Smooth muscle cell (in vitro differentiated cells): Measurements from ENCODE around the gene HOXD13. TPM values are rescaled to one million over a fixed set of nuclear protein-coding genes. Genes with fewer than 3 reads are reported as not detected.
A peak's percentile ranks its signal among the peaks of the same experiment; 100 is the strongest.

Experiments used
- DNase-seq: peaks from one replicate; lab custom pipeline; 2025; ENCODE audit not compliant: unreplicated experiment; lab: John Stamatoyannopoulos, UW
- H2AFZ ChIP-seq: fragments of 200-600 bp; sonication (generic); 2 replicates; pipeline ENCODE4 v1.6.0; 2016; ENCODE audit warnings: antibody characterized with exemption, low read depth, mild to moderate bottlenecking
- H3F3A ChIP-seq: fragments of 200-600 bp; sonication (generic); 2 replicates; pipeline ENCODE4 v1.6.0; 2017; ENCODE audit warnings: antibody characterized with exemption, low read depth
- H3K27ac ChIP-seq: fragments of 200-600 bp; sonication (generic); 2 replicates; pipeline ENCODE4 v1.5.1; 2016; ENCODE audit warnings: low read depth, mild to moderate bottlenecking
- H3K27me3 ChIP-seq: fragments of 200-600 bp; sonication (generic); 2 replicates; pipeline ENCODE4 v1.6.1; 2016; ENCODE audit warnings: low read depth, mild to moderate bottlenecking
- H3K36me3 ChIP-seq: fragments of 200-600 bp; sonication (generic); 2 replicates; pipeline ENCODE4 v1.5.1; 2016; ENCODE audit warnings: low read depth
- H3K4me1 ChIP-seq: fragments of 200-600 bp; sonication (generic); 2 replicates; pipeline ENCODE4 v1.5.1; 2016; ENCODE audit warnings: low read depth
- H3K4me2 ChIP-seq: fragments of 200-600 bp; sonication (generic); 2 replicates; pipeline ENCODE4 v1.6.0; 2016; ENCODE audit warnings: mild to moderate bottlenecking
- H3K4me3 ChIP-seq: fragments of 200-600 bp; sonication (generic); 2 replicates; pipeline ENCODE4 v1.5.1; 2016; ENCODE audit warnings: mild to moderate bottlenecking
- H3K79me2 ChIP-seq: fragments of 200-600 bp; sonication (generic); 2 replicates; pipeline ENCODE4 v1.6.0; 2016; ENCODE audit warnings: low read depth, mild to moderate bottlenecking
- H3K9ac ChIP-seq: fragments of 200-600 bp; sonication (generic); 2 replicates; pipeline ENCODE4 v1.6.0; 2016; ENCODE audit warnings: low read depth
- H3K9me3 ChIP-seq: fragments of 200-600 bp; sonication (generic); replicated peaks from 2 replicates; pipeline ENCODE4 v1.5.1; 2016; ENCODE audit warnings: low read depth
- H4K20me1 ChIP-seq: fragments of 200-600 bp; sonication (generic); 2 replicates; pipeline ENCODE4 v1.6.0; 2016; ENCODE audit warnings: low read depth
- CTCF ChIP-seq: fragments of 200-600 bp; sonication (generic); IDR thresholded peaks from 2 replicates; pipeline ENCODE4 v1.5.1; 2017; ENCODE audit warnings: borderline replicate concordance, mild to moderate bottlenecking, antibody characterized with exemption; ENCODE audit not compliant: insufficient read depth, poor library complexity, severe bottlenecking
- WGBS: methylation state at CpG from one replicate; pipeline ENCODE4 v1.1.7; 2016; ENCODE audit warnings: low lambda C conversion rate; 5-methylcytosine and 5-hydroxymethylcytosine counted together
- polyA plus RNA-seq: library from polyadenylated mRNA; unstranded; fragments of >200 nt; fragmentation: Nextera tagmentation; extraction: Ambion mirVana; gene quantifications from 2 replicates; pipeline ENCODE4 v1.2.1, GENCODE V29; 2016
- total RNA-seq: library from RNA; depleted of rRNA; stranded (reverse); fragments of >200 nt; gene quantifications from 2 replicates; pipeline ENCODE4 v1.2.3, GENCODE V29; 2014

The HOXD13 gene
- total and polyA plus RNA-seq, 2 experiments from 2014 or later, result 0.31 to 1.9 TPM

- no peak overlapping the region for H3K9ac ChIP-seq
- TF ChIP-seq CTCF, result no peak
- H3K4me1 ChIP-seq, result no peaks in the 10 kb centered on the region
- WGBS, result 53% methylated on average over 7 of the region's 7 CpGs
- H2AFZ ChIP-seq, result no peak overlapping the region
- no peak for DNase-seq
- no peaks in the 10 kb centered on the region for H3K79me2 ChIP-seq
- H3K9me3 ChIP-seq, result no peaks in the 10 kb centered on the region
- peaks cover 100% of the 10 kb centered on the region for H3K27me3 ChIP-seq
- peak overlapping the region; percentile 68 for H3K4me2 ChIP-seq
- H3K27ac ChIP-seq, result no peak overlapping the region
- no peaks in the 10 kb centered on the region for H3K36me3 ChIP-seq
- no peaks in the 10 kb centered on the region for H4K20me1 ChIP-seq
- peak overlapping the region; percentile 41 for H3K4me3 ChIP-seq
- no peaks in the 10 kb centered on the region for H3F3A ChIP-seq
Observed at GRCh38 chr2:176074919-176075425, 17.5 kb upstream of the HOXD13 start.

GRCh38 chr2:176075481-176075880 lies 17.0 kb upstream of the HOXD13 start:
- H3K9ac ChIP-seq, result no peak overlapping the region
- no peaks in the 10 kb centered on the region for H3K9me3 ChIP-seq
- H3F3A ChIP-seq, result no peaks in the 10 kb centered on the region
- 11% methylated on average over 15 of the region's 15 CpGs for WGBS
- no peaks in the 10 kb centered on the region for H3K36me3 ChIP-seq
- no peaks in the 10 kb centered on the region for H3K79me2 ChIP-seq
- DNase-seq, result no peak
- no peak overlapping the region for H2AFZ ChIP-seq
- TF ChIP-seq CTCF, result no peak
- no peaks in the 10 kb centered on the region for H3K4me1 ChIP-seq
- H3K4me3 ChIP-seq, result peak overlapping the region; percentile 41
- H4K20me1 ChIP-seq, result no peaks in the 10 kb centered on the region
- peaks cover 97% of the 10 kb centered on the region for H3K27me3 ChIP-seq
- no peak overlapping the region for H3K27ac ChIP-seq
- H3K4me2 ChIP-seq, result peak overlapping the region; percentile 68

GRCh38 chr2:176076063-176076462 lies 16.5 kb upstream of the HOXD13 start:
- Histone ChIP-seq H3K4me3 (peak overlapping the region; percentile 41), H3K27ac (no peak overlapping the region), H3K36me3 (no peaks in the 10 kb centered on the region), H3K4me2 (peak overlapping the region; percentile 68), H3K9ac (no peak overlapping the region), H2AFZ (no peak overlapping the region), H3K4me1 (no peaks in the 10 kb centered on the region), H4K20me1 (no peaks in the 10 kb centered on the region), H3K27me3 (peaks cover 97% of the 10 kb centered on the region), H3F3A (no peaks in the 10 kb centered on the region), H3K79me2 (no peaks in the 10 kb centered on the region), H3K9me3 (no peaks in the 10 kb centered on the region)
- TF ChIP-seq CTCF, result no peak
- no peak for DNase-seq
- WGBS, result 53% methylated on average over 7 of the region's 7 CpGs

DNA sequence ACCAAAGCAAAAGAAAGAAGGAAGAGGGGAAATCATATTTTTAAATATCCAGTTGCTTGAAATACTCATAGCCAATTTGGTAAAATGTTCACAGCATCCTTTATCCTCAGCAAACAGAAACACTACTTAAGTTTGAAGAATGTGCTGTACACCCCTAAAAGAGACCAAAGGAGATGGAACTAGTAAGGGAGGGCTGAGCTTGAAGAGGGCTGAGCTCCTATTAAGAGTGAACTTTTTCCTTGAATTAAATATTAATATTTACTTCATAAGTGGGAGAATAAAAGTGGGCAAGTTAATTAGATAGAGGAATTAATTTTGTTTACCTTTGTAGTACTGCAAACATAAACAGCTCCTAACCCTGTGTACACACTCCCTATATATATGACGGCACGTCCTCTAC lies 15.7 kb upstream of the HOXD13 start:
- 44% methylated on average over 2 of the region's 2 CpGs for WGBS
- DNase-seq, result no peak

More for the DNA sequence above, 15.7 kb upstream of the HOXD13 start:
- Histone ChIP-seq H3K79me2 (no peaks in the 10 kb centered on the region), H3K4me1 (no peaks in the 10 kb centered on the region), H3K36me3 (no peaks in the 10 kb centered on the region), H3K9me3 (no peaks in the 10 kb centered on the region), H3F3A (no peaks in the 10 kb centered on the region), H3K27ac (no peak overlapping the region), H2AFZ (no peak overlapping the region), H4K20me1 (no peaks in the 10 kb centered on the region), H3K4me2 (no peak overlapping the region), H3K27me3 (peaks cover 97% of the 10 kb centered on the region), H3K4me3 (no peak overlapping the region), H3K9ac (no peak overlapping the region)
- TF ChIP-seq CTCF, result no peak
